Activated CD8-positive, alpha-beta memory T cell treated with anti-CD3 and anti-CD28 coated beads, Interleukin-2, amount 10 ng/mL, durations not matched to agents 7 days and 5 days (primary cell): ENCODE results near the gene NUDT7. TPM values are rescaled to one million over a fixed set of nuclear protein-coding genes. Genes with fewer than 3 reads are reported as not detected.
A peak's percentile ranks its signal among the peaks of the same experiment; 100 is the strongest.

Source experiments
- ATAC-seq: fragments of 150-1000 bp; cut with Tn5 transposase; one replicate; pipeline ENCODE4 v1.10.0; 2021; ENCODE audit warnings: moderate library complexity
- CTCF ChIA-PET: fragments of 350-600 bp; sonication (Branson Sonifier 250); formaldehyde crosslinking; loops from one replicate; lab custom pipeline; 2021; ENCODE audit warnings: antibody characterized with exemption; lab: Charles Lee
- DNase-seq: peaks from one replicate; pipeline ENCODE4 v3.0.0-alpha.2; 2020
- H3K27ac Mint-ChIP-seq: one replicate; pipeline ENCODE4 v1.8.0; 2021; ENCODE audit warnings: mild to moderate bottlenecking, mixed read lengths
- H3K27me3 Mint-ChIP-seq: one replicate; pipeline ENCODE4 v1.8.0; 2021; ENCODE audit warnings: mixed read lengths
- H3K36me3 Mint-ChIP-seq: one replicate; pipeline ENCODE4 v1.8.0; 2021; ENCODE audit warnings: mild to moderate bottlenecking, mixed read lengths
- H3K4me1 Mint-ChIP-seq: one replicate; pipeline ENCODE4 v1.8.0; 2021; ENCODE audit warnings: mixed read lengths
- H3K4me3 Mint-ChIP-seq: one replicate; pipeline ENCODE4 v1.8.0; 2021; ENCODE audit warnings: mild to moderate bottlenecking, moderate library complexity, mixed read lengths
- H3K9me3 Mint-ChIP-seq: one replicate; pipeline ENCODE4 v1.8.0; 2022; ENCODE audit warnings: low read depth, mixed read lengths
- total RNA-seq, 2 experiments: library from RNA; stranded (reverse); gene quantifications; one replicate each; pipeline ENCODE4 v1.2.3, GENCODE V29; 2021

NUDT7 gene
- 1 to 10 TPM; 2.7 to 3.9 TPM for total RNA-seq

- H3K4me3 Mint-ChIP-seq, result peak within 1 kb of the TSS; percentile 83
These were observed at the start of gene NUDT7 for GRCh38 chr16:77722309-77723107. Gene NUDT7, plus strand, starts transcription at chr16:77722514. Its CDS starts 69 bp downstream, at chr16:77722583.

GRCh38 chr16:77674888-77675287 lies 47.4 kb upstream of the NUDT7 start:
- ATAC-seq (no peak), DNase-seq (no peak)
- CTCF ChIA-PET, result interaction anchor here (0.7 to 1.7 kb wide), 6 partner anchors 35 to 328 kb away, joined by 3 to 12 read pairs (median 3); no protein-coding TSS in a partner anchor
- H3K27me3 Mint-ChIP-seq, result peaks cover 10% of the 10 kb centered on the region
- H3K4me1 Mint-ChIP-seq, result no peaks in the 10 kb centered on the region
- H3K4me3 Mint-ChIP-seq, result no peak overlapping the region
- H3K36me3 Mint-ChIP-seq, result no peaks in the 10 kb centered on the region
- H3K27ac Mint-ChIP-seq, result no peak overlapping the region
- no peaks in the 10 kb centered on the region for H3K9me3 Mint-ChIP-seq

More at GRCh38 chr16:77722309-77723107, at the start of gene NUDT7:
- H3K27me3 Mint-ChIP-seq, result no peaks in the 10 kb centered on the region
- DNase-seq, result peak; percentile 98
- CTCF ChIA-PET, result interaction anchor here (0.5 to 1.4 kb wide), 6 partner anchors 9 to 377 kb away, joined by 3 to 4 read pairs (median 4); partner anchors contain the start of gene WWOX
- H3K27ac Mint-ChIP-seq, result peak within 1 kb of the TSS; percentile 79
- peaks cover 10% of the 10 kb centered on the region for H3K4me1 Mint-ChIP-seq
- H3K9me3 Mint-ChIP-seq, result peaks cover 5% of the 10 kb centered on the region
- ATAC-seq, result peak; percentile 97
- H3K36me3 Mint-ChIP-seq, result peaks cover 3% of the 10 kb centered on the region

GRCh38 chr16:77675464-77676324 lies 46.6 kb upstream of the NUDT7 start:
- Mint-ChIP-seq H3K9me3 (no peaks in the 10 kb centered on the region), H3K36me3 (no peaks in the 10 kb centered on the region), H3K4me1 (no peaks in the 10 kb centered on the region), H3K27me3 (peaks cover 10% of the 10 kb centered on the region), H3K4me3 (no peak overlapping the region), H3K27ac (no peak overlapping the region)
- CTCF ChIA-PET, result interaction anchor here (1.2 to 1.7 kb wide), 6 partner anchors 34 to 327 kb away, joined by 3 to 12 read pairs (median 3); no protein-coding TSS in a partner anchor
- DNase-seq (peak; percentile 72), ATAC-seq (peak; percentile 53)

GRCh38 chr16:77677129-77677528 lies 45.2 kb upstream of the NUDT7 start:
- H3K4me3 Mint-ChIP-seq, result no peak overlapping the region
- no peaks in the 10 kb centered on the region for H3K36me3 Mint-ChIP-seq
- H3K27me3 Mint-ChIP-seq, result peaks cover 13% of the 10 kb centered on the region
- no peaks in the 10 kb centered on the region for H3K9me3 Mint-ChIP-seq
- DNase-seq (no peak), ATAC-seq (no peak)
- H3K27ac Mint-ChIP-seq, result no peak overlapping the region
- CTCF ChIA-PET, result interaction anchor here (0.9 to 1.6 kb wide), 5 partner anchors 48 to 326 kb away, joined by 3 to 6 read pairs (median 3); no protein-coding TSS in a partner anchor
- no peaks in the 10 kb centered on the region for H3K4me1 Mint-ChIP-seq

- Mint-ChIP-seq H3K4me1 (no peaks in the 10 kb centered on the region), H3K4me3 (no peak overlapping the region), H3K27ac (no peak overlapping the region), H3K36me3 (no peaks in the 10 kb centered on the region), H3K9me3 (no peaks in the 10 kb centered on the region), H3K27me3 (peaks cover 27% of the 10 kb centered on the region)
- ATAC-seq, result no peak
- DNase-seq, result no peak
- CTCF ChIA-PET, result no interaction called here
These were observed 42.9 kb upstream of the NUDT7 start for GRCh38 chr16:77679391-77679790.

- Mint-ChIP-seq H3K4me3 (no peak overlapping the region), H3K27ac (no peak overlapping the region), H3K36me3 (no peaks in the 10 kb centered on the region), H3K9me3 (no peaks in the 10 kb centered on the region), H3K27me3 (peaks cover 28% of the 10 kb centered on the region), H3K4me1 (no peaks in the 10 kb centered on the region)
- CTCF ChIA-PET, result no interaction called here
- DNase-seq (no peak), ATAC-seq (no peak)
These were observed 42.4 kb upstream of the NUDT7 start for GRCh38 chr16:77679901-77680300.

GRCh38 chr16:77680496-77680895 lies 41.8 kb upstream of the NUDT7 start:
- no peaks in the 10 kb centered on the region for H3K9me3 Mint-ChIP-seq
- no peak overlapping the region for H3K27ac Mint-ChIP-seq
- H3K36me3 Mint-ChIP-seq, result no peaks in the 10 kb centered on the region
- CTCF ChIA-PET, result no interaction called here
- no peak overlapping the region for H3K4me3 Mint-ChIP-seq
- ATAC-seq, result no peak
- no peaks in the 10 kb centered on the region for H3K4me1 Mint-ChIP-seq
- H3K27me3 Mint-ChIP-seq, result peaks cover 31% of the 10 kb centered on the region
- DNase-seq, result no peak

- Mint-ChIP-seq H3K9me3 (no peaks in the 10 kb centered on the region), H3K27me3 (peaks cover 29% of the 10 kb centered on the region), H3K27ac (no peak overlapping the region), H3K4me1 (no peaks in the 10 kb centered on the region), H3K36me3 (no peaks in the 10 kb centered on the region), H3K4me3 (no peak overlapping the region)
- CTCF ChIA-PET, result no interaction called here
- no peak for DNase-seq
- ATAC-seq, result no peak
These were observed 39.7 kb upstream of the NUDT7 start for GRCh38 chr16:77682586-77682985.

GRCh38 chr16:77683397-77684180 lies 38.7 kb upstream of the NUDT7 start:
- no peak overlapping the region for H3K4me3 Mint-ChIP-seq
- no peak overlapping the region for H3K27ac Mint-ChIP-seq
- H3K27me3 Mint-ChIP-seq, result peaks cover 35% of the 10 kb centered on the region
- DNase-seq (no peak), ATAC-seq (no peak)
- H3K4me1 Mint-ChIP-seq, result no peaks in the 10 kb centered on the region
- H3K9me3 Mint-ChIP-seq, result no peaks in the 10 kb centered on the region
- no peaks in the 10 kb centered on the region for H3K36me3 Mint-ChIP-seq
- CTCF ChIA-PET, result no interaction called here

- no peak for ATAC-seq
- DNase-seq, result no peak
- no peak overlapping the region for H3K4me3 Mint-ChIP-seq
- H3K4me1 Mint-ChIP-seq, result no peaks in the 10 kb centered on the region
- no peaks in the 10 kb centered on the region for H3K9me3 Mint-ChIP-seq
- H3K36me3 Mint-ChIP-seq, result no peaks in the 10 kb centered on the region
- peaks cover 38% of the 10 kb centered on the region for H3K27me3 Mint-ChIP-seq
- H3K27ac Mint-ChIP-seq, result no peak overlapping the region
- CTCF ChIA-PET, result no interaction called here
These were observed 38.2 kb upstream of the NUDT7 start for GRCh38 chr16:77684181-77684526.

GRCh38 chr16:77686385-77686784 lies 35.9 kb upstream of the NUDT7 start:
- CTCF ChIA-PET, result no interaction called here
- ATAC-seq (no peak), DNase-seq (no peak)
- H3K27me3 Mint-ChIP-seq, result peaks cover 38% of the 10 kb centered on the region
- H3K9me3 Mint-ChIP-seq, result no peaks in the 10 kb centered on the region
- no peak overlapping the region for H3K27ac Mint-ChIP-seq
- H3K4me3 Mint-ChIP-seq, result no peak overlapping the region
- H3K4me1 Mint-ChIP-seq, result no peaks in the 10 kb centered on the region
- H3K36me3 Mint-ChIP-seq, result no peaks in the 10 kb centered on the region

- no peaks in the 10 kb centered on the region for H3K36me3 Mint-ChIP-seq
- DNase-seq, result no peak
- peaks cover 30% of the 10 kb centered on the region for H3K27me3 Mint-ChIP-seq
- H3K4me3 Mint-ChIP-seq, result no peak overlapping the region
- CTCF ChIA-PET, result no interaction called here
- H3K9me3 Mint-ChIP-seq, result no peaks in the 10 kb centered on the region
- H3K27ac Mint-ChIP-seq, result no peak overlapping the region
- ATAC-seq, result no peak
- H3K4me1 Mint-ChIP-seq, result no peaks in the 10 kb centered on the region
These were observed 32.3 kb upstream of the NUDT7 start for GRCh38 chr16:77689971-77690370.

GRCh38 chr16:77690416-77690815 lies 31.9 kb upstream of the NUDT7 start:
- H3K4me3 Mint-ChIP-seq, result no peak overlapping the region
- H3K27me3 Mint-ChIP-seq, result peaks cover 28% of the 10 kb centered on the region

More at GRCh38 chr16:77690416-77690815, 31.9 kb upstream of the NUDT7 start:
- DNase-seq, result no peak
- CTCF ChIA-PET, result no interaction called here
- H3K9me3 Mint-ChIP-seq, result no peaks in the 10 kb centered on the region
- no peak for ATAC-seq
- no peak overlapping the region for H3K27ac Mint-ChIP-seq
- H3K4me1 Mint-ChIP-seq, result no peaks in the 10 kb centered on the region
- H3K36me3 Mint-ChIP-seq, result no peaks in the 10 kb centered on the region
